ENCODE data around the gene NUP188.

Gene NUP188

DNA sequence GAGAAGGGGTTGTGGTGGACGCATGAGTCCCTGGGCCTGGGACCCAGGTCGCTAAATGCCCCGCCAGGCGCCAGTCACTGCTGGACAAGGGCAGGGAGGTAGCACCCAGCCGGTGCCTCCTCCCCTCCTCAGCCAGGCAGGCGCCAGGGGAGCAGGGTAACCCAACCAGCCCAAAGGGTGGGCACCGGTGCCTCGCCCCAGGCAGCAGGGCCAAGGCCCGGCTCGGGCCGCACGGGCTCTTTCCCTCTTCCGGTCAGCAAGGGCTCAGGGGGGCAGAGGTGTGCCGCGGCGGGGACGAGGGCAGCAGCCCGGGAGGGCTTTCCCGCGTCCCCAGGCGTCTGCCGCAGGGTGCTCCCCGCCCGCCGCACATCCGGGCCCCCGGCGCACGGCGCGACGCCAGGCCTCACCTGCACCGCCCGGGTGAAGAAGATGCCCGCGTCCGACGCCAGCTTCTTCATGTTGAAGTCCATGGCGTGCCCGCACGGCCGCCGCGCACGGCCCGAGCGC, 80.2 kb downstream of the NUP188 start:
- Histone ChIP-seq H3K4me3 (ENCODE audit: low read depth, low read length) (peak overlapping the region; percentile 74), H3K9me3 (ENCODE audit: control insufficient read depth, insufficient read depth, low read depth, low read length) (no peaks in the 10 kb centered on the region), H3K36me3 (ENCODE audit: control insufficient read depth in 2 of 2, insufficient read depth in 1 of 2, low read length in 2 of 2) (no peaks in the 10 kb centered on the region), H3K27ac (ENCODE audit: extremely low read depth, low read depth, low read length) (peak overlapping the region; percentile 67; the same call in 1 of the 2 replicates), H3K4me1 (ENCODE audit: control insufficient read depth, insufficient read depth, low read length) (no peaks in the 10 kb centered on the region)
- ChIA-PET CTCF (interaction anchor here (0.5 to 1.5 kb wide), 15 partner anchors 10 to 1811 kb away, joined by 3 to 13 read pairs (median 4); no protein-coding TSS in a partner anchor), POLR2A (interaction anchor here (0.5 to 2.0 kb wide), 11 partner anchors 9 to 1055 kb away, joined by 3 to 16 read pairs (median 9); partner anchors contain the start of genes DOLPP1, ENDOG, MIGA2 and PTPA)
- no peak for TF ChIP-seq PRDM4 (tag by site-specific recombination; IDR thresholded peaks at IDR 0.05)
- TF ChIP-seq RBAK (tag by site-specific recombination; IDR thresholded peaks at IDR 0.05), result no peak
- no peak for TF ChIP-seq ZNF571 (tag by site-specific recombination; IDR thresholded peaks at IDR 0.05)
- no peak for TF ChIP-seq OSR2 (tag by site-specific recombination; IDR thresholded peaks at IDR 0.05)
- TF ChIP-seq ZNF404 (tag by site-specific recombination; IDR thresholded peaks at IDR 0.05), result no peak
- TF ChIP-seq ZNF747 (tag by site-specific recombination; IDR thresholded peaks at IDR 0.05), result no peak
- TF ChIP-seq ZNF791 (tag by site-specific recombination; IDR thresholded peaks at IDR 0.05), result no peak
- TF ChIP-seq, protein P1, sequence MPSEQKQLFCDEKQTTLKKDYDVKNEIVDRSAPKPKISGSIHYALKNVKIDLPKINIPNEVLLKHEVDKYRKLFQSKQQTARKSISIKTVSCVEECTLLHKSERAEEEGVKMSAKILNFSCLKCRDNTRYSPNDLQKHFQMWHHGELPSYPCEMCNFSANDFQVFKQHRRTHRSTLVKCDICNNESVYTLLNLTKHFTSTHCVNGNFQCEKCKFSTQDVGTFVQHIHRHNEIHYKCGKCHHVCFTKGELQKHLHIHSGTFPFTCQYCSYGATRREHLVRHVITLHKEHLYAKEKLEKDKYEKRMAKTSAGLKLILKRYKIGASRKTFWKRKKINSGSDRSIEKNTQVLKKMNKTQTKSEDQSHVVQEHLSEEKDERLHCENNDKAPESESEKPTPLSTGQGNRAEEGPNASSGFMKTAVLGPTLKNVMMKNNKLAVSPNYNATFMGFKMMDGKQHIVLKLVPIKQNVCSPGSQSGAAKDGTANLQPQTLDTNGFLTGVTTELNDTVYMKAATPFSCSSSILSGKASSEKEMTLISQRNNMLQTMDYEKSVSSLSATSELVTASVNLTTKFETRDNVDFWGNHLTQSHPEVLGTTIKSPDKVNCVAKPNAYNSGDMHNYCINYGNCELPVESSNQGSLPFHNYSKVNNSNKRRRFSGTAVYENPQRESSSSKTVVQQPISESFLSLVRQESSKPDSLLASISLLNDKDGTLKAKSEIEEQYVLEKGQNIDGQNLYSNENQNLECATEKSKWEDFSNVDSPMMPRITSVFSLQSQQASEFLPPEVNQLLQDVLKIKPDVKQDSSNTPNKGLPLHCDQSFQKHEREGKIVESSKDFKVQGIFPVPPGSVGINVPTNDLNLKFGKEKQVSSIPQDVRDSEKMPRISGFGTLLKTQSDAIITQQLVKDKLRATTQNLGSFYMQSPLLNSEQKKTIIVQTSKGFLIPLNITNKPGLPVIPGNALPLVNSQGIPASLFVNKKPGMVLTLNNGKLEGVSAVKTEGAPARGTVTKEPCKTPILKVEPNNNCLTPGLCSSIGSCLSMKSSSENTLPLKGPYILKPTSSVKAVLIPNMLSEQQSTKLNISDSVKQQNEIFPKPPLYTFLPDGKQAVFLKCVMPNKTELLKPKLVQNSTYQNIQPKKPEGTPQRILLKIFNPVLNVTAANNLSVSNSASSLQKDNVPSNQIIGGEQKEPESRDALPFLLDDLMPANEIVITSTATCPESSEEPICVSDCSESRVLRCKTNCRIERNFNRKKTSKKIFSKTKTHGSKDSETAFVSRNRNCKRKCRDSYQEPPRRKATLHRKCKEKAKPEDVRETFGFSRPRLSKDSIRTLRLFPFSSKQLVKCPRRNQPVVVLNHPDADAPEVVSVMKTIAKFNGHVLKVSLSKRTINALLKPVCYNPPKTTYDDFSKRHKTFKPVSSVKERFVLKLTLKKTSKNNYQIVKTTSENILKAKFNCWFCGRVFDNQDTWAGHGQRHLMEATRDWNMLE (tag by site-specific recombination; conservative IDR thresholded peaks at IDR 0.05; ENCODE audit: low read depth), result no peak
- no peak for TF ChIP-seq ZNF157 (tag by site-specific recombination; IDR thresholded peaks at IDR 0.05)
- TF ChIP-seq GLIS2 (tag by site-specific recombination; IDR thresholded peaks at IDR 0.05), result peak; percentile 83
- no peak for TF ChIP-seq ZNF623 (tag by site-specific recombination; IDR thresholded peaks at IDR 0.05)
- TF ChIP-seq YY2 (tag by site-specific recombination; IDR thresholded peaks at IDR 0.05), result no peak
- TF ChIP-seq PRDM1 (tag by site-specific recombination; IDR thresholded peaks at IDR 0.05), result no peak
- TF ChIP-seq ZNF416 (tag by site-specific recombination; IDR thresholded peaks at IDR 0.05), result no peak
- TF ChIP-seq FEZF1 (tag by site-specific recombination; IDR thresholded peaks at IDR 0.05), result no peak
- TF ChIP-seq, protein P2, sequence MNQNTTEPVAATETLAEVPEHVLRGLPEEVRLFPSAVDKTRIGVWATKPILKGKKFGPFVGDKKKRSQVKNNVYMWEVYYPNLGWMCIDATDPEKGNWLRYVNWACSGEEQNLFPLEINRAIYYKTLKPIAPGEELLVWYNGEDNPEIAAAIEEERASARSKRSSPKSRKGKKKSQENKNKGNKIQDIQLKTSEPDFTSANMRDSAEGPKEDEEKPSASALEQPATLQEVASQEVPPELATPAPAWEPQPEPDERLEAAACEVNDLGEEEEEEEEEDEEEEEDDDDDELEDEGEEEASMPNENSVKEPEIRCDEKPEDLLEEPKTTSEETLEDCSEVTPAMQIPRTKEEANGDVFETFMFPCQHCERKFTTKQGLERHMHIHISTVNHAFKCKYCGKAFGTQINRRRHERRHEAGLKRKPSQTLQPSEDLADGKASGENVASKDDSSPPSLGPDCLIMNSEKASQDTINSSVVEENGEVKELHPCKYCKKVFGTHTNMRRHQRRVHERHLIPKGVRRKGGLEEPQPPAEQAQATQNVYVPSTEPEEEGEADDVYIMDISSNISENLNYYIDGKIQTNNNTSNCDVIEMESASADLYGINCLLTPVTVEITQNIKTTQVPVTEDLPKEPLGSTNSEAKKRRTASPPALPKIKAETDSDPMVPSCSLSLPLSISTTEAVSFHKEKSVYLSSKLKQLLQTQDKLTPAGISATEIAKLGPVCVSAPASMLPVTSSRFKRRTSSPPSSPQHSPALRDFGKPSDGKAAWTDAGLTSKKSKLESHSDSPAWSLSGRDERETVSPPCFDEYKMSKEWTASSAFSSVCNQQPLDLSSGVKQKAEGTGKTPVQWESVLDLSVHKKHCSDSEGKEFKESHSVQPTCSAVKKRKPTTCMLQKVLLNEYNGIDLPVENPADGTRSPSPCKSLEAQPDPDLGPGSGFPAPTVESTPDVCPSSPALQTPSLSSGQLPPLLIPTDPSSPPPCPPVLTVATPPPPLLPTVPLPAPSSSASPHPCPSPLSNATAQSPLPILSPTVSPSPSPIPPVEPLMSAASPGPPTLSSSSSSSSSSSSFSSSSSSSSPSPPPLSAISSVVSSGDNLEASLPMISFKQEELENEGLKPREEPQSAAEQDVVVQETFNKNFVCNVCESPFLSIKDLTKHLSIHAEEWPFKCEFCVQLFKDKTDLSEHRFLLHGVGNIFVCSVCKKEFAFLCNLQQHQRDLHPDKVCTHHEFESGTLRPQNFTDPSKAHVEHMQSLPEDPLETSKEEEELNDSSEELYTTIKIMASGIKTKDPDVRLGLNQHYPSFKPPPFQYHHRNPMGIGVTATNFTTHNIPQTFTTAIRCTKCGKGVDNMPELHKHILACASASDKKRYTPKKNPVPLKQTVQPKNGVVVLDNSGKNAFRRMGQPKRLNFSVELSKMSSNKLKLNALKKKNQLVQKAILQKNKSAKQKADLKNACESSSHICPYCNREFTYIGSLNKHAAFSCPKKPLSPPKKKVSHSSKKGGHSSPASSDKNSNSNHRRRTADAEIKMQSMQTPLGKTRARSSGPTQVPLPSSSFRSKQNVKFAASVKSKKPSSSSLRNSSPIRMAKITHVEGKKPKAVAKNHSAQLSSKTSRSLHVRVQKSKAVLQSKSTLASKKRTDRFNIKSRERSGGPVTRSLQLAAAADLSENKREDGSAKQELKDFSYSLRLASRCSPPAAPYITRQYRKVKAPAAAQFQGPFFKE (tag by site-specific recombination; IDR thresholded peaks at IDR 0.05; ENCODE audit: borderline replicate concordance), result no peak; the same call in 1 of the 2 replicates
- TF ChIP-seq MZF1 (tag by site-specific recombination; IDR thresholded peaks at IDR 0.05; ENCODE audit: borderline replicate concordance), result no peak
- no peak for TF ChIP-seq ZNF391 (tag by site-specific recombination; IDR thresholded peaks at IDR 0.05; ENCODE audit: borderline replicate concordance, low read depth)
- TF ChIP-seq ZNF645 (tag by site-specific recombination; IDR thresholded peaks at IDR 0.05), result no peak
- TF ChIP-seq, protein P3, sequence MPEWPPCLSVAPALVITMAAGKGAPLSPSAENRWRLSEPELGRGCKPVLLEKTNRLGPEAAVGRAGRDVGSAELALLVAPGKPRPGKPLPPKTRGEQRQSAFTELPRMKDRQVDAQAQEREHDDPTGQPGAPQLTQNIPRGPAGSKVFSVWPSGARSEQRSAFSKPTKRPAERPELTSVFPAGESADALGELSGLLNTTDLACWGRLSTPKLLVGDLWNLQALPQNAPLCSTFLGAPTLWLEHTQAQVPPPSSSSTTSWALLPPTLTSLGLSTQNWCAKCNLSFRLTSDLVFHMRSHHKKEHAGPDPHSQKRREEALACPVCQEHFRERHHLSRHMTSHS (tag by site-specific recombination; IDR thresholded peaks at IDR 0.05), result no peak
- TF ChIP-seq ZNF549 (tag by site-specific recombination; IDR thresholded peaks at IDR 0.05), result no peak
- TF ChIP-seq ZNF174 (tag by site-specific recombination; IDR thresholded peaks at IDR 0.05), result no peak
- no peak for TF ChIP-seq ZNF433 (tag by site-specific recombination; IDR thresholded peaks at IDR 0.05; ENCODE audit: low read depth)
- TF ChIP-seq ZNF175 (tag by site-specific recombination; IDR thresholded peaks at IDR 0.05), result no peak

Measured in HEK293 (cell line).